Measurements from ENCODE around the gene OOSP3. TPM values are rescaled to one million over a fixed set of nuclear protein-coding genes. Genes with fewer than 3 reads are reported as not detected.

Gene OOSP3
- total RNA-seq, 6 donors from 2014 or later, result not detected

GRCh38 chr11:59872076-59872475, 6.5 kb upstream of the OOSP3 start:
- no peaks in the 10 kb centered on the region for H3K9me3 ChIP-seq
- ATAC-seq (ENCODE audit: low FRiP score in 2 of 2) (no peak), DNase-seq (no peak)
- no peaks in the 10 kb centered on the region for H3K4me1 ChIP-seq
- H3K36me3 ChIP-seq, result no peaks in the 10 kb centered on the region
- TF ChIP-seq CTCF (IDR thresholded peaks at IDR 0.05), result no peak
- no peak for TF ChIP-seq EP300 (IDR thresholded peaks at IDR 0.05)
- no peak for TF ChIP-seq POLR2AphosphoS5 (IDR thresholded peaks at IDR 0.05)
- no peak for TF ChIP-seq POLR2A (IDR thresholded peaks at IDR 0.05)
- no peak overlapping the region for H3K4me3 ChIP-seq
- no peak overlapping the region for H3K27ac ChIP-seq
- H3K27me3 ChIP-seq, result no peaks in the 10 kb centered on the region

GRCh38 chr11:59875856-59876519, 2.6 kb upstream of the OOSP3 start:
- WGBS, 2 donors, result 67 to 70% methylated on average over 9 of the region's 9 CpGs
- Histone ChIP-seq H3K27me3 (no peaks in the 10 kb centered on the region), H3K4me1 (no peaks in the 10 kb centered on the region), H3K27ac (no peak overlapping the region), H3K4me3 (no peak overlapping the region), H3K9me3 (no peaks in the 10 kb centered on the region), H3K36me3 (no peaks in the 10 kb centered on the region)
- ATAC-seq (ENCODE audit: low FRiP score in 2 of 2) (no peak), DNase-seq (no peak)
- no peak for TF ChIP-seq CTCF (IDR thresholded peaks at IDR 0.05)

GRCh38 chr11:59877325-59877724, 1.3 kb upstream of the OOSP3 start:
- Histone ChIP-seq H3K9me3 (no peaks in the 10 kb centered on the region), H3K4me3 (no peak overlapping the region), H3K4me1 (no peaks in the 10 kb centered on the region), H3K27ac (no peak overlapping the region), H3K27me3 (no peaks in the 10 kb centered on the region), H3K36me3 (no peaks in the 10 kb centered on the region)
- TF ChIP-seq EP300 (IDR thresholded peaks at IDR 0.05) (no peak), CTCF (IDR thresholded peaks at IDR 0.05) (no peak), POLR2A (IDR thresholded peaks at IDR 0.05) (no peak), POLR2AphosphoS5 (IDR thresholded peaks at IDR 0.05) (no peak)
- no peak for ATAC-seq (ENCODE audit: low FRiP score in 2 of 2)
- no peak for DNase-seq

GRCh38 chr11:59877784-59878183, 798 bp upstream of the OOSP3 start:
- no peak for ATAC-seq (ENCODE audit: low FRiP score in 2 of 2)
- Histone ChIP-seq H3K4me1 (no peaks in the 10 kb centered on the region), H3K9me3 (no peaks in the 10 kb centered on the region), H3K36me3 (no peaks in the 10 kb centered on the region), H3K4me3 (no peak overlapping the region), H3K27ac (no peak overlapping the region), H3K27me3 (no peaks in the 10 kb centered on the region)
- no peak for DNase-seq
- TF ChIP-seq POLR2AphosphoS5 (IDR thresholded peaks at IDR 0.05), result no peak
- TF ChIP-seq CTCF (IDR thresholded peaks at IDR 0.05), result no peak
- no peak for TF ChIP-seq POLR2A (IDR thresholded peaks at IDR 0.05)
- no peak for TF ChIP-seq EP300 (IDR thresholded peaks at IDR 0.05)

- no peaks in the 10 kb centered on the region for H3K4me1 ChIP-seq
- H3K36me3 ChIP-seq, result no peaks in the 10 kb centered on the region
- 63 to 67% methylated on average over 1 of the region's 1 CpG for WGBS, 2 donors
- H3K4me3 ChIP-seq, result no peak overlapping the region
- TF ChIP-seq POLR2A (IDR thresholded peaks at IDR 0.05) (no peak), POLR2AphosphoS5 (IDR thresholded peaks at IDR 0.05) (no peak), CTCF (IDR thresholded peaks at IDR 0.05) (no peak), EP300 (IDR thresholded peaks at IDR 0.05) (no peak)
- DNase-seq (no peak), ATAC-seq (ENCODE audit: low FRiP score in 2 of 2) (no peak)
- no peaks in the 10 kb centered on the region for H3K9me3 ChIP-seq
- H3K27ac ChIP-seq, result no peak overlapping the region
- no peaks in the 10 kb centered on the region for H3K27me3 ChIP-seq
Measured at GRCh38 chr11:59879567-59879966, 985 bp downstream of the OOSP3 start.

Data from upper lobe of left lung (tissue), 6 donors.